Keratinocyte (primary cell): ENCODE results near the gene PDXDC1.
"Not testable (repeated sequence)": the region's sequence is repeated elsewhere in the genome, so short reads cannot be mapped to it uniquely, and the experiment has no call there.

Experiments used
- EZH2 ChIP-seq: IDR thresholded peaks from one replicate; pipeline ENCODE4 v1.6.1; 2012; ENCODE audit warnings: inconsistent platforms, mild to moderate bottlenecking, low read length, moderate library complexity
- TF ChIP-seq, protein P1 (sequence below), 3 experiments: IDR thresholded peaks in 1 of 3; conservative IDR thresholded peaks in 1 of 3; optimal IDR thresholded peaks in 1 of 3; 2 replicates in 2 of 3; 3 replicates in 1 of 3; pipeline versions ENCODE3 to v1.5.1; 2011; ENCODE audit warnings: low read length in 3 of 3, mild to moderate bottlenecking in 3 of 3, moderate library complexity in 2 of 3, control low read depth in 1 of 3, inconsistent platforms in 1 of 3; ENCODE audit not compliant: insufficient read depth in 2 of 3; ENCODE audit errors: extremely low read depth in 1 of 3

DNA sequence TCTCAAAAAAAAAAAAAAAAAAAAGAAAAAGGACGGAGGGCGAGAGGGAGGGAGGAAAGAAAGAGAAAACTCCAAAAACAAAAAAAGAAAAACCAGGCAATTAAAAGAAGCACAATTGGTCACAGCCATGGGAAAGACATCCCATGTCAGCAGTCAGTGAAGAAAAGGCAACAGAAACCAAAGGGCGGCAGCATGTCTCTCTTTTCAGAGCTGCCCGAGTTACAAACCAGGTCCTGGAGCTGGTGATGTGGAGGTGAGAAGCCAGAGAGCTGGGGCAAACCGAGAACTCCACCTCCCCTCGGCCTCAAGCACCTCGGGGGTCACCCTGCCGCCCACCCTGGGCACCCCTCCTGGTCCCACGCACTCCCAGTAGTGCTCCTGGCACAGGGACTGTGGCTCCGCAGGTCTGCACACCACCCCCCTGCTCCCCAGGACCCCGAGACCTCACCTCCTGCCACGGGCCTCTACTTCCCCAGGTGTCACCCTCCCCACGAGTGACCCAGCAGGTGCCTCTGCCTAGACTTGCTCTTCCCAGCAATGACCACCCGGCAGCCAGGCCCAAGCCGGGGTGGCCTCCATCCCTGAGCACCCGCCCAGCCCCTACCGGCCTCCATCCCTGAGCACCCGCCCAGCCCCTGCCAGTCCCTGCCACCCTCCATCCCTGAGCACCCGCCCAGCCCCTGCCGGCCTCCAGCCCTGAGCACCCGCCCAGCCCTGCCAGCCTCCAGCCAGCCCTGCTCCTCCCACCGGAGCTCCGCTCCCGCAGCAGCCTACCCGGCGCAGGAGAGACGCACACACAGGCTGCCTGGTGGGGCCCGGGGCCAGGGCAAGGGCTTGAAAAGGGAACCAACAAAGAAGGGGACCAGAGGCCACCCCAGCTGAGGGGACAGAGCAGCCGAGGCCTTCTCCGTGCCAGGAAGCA, 165.9 kb downstream of the PDXDC1 start:
- TF ChIP-seq, protein P1, sequence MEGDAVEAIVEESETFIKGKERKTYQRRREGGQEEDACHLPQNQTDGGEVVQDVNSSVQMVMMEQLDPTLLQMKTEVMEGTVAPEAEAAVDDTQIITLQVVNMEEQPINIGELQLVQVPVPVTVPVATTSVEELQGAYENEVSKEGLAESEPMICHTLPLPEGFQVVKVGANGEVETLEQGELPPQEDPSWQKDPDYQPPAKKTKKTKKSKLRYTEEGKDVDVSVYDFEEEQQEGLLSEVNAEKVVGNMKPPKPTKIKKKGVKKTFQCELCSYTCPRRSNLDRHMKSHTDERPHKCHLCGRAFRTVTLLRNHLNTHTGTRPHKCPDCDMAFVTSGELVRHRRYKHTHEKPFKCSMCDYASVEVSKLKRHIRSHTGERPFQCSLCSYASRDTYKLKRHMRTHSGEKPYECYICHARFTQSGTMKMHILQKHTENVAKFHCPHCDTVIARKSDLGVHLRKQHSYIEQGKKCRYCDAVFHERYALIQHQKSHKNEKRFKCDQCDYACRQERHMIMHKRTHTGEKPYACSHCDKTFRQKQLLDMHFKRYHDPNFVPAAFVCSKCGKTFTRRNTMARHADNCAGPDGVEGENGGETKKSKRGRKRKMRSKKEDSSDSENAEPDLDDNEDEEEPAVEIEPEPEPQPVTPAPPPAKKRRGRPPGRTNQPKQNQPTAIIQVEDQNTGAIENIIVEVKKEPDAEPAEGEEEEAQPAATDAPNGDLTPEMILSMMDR (optimal IDR thresholded peaks at IDR 0.05 in 1 of 3, IDR thresholded peaks at IDR 0.05 in 1 of 3, conservative IDR thresholded peaks at IDR 0.05 in 1 of 3; ENCODE audit: extremely low read depth in 1 of 3, insufficient read depth in 2 of 3, low read length in 3 of 3), result not testable (repeated sequence)
- TF ChIP-seq EZH2, result not testable (repeated sequence)
